Right ventricle myocardium superior (tissue), 1 donor: ENCODE data around the gene VRK3. TPM values are rescaled to one million over a fixed set of nuclear protein-coding genes. Genes with fewer than 3 reads are reported as not detected.

Experiments
- ATAC-seq: fragments of 200-7000 bp; cut with Tn5 transposase; one replicate; pipeline ENCODE4 v1.9.1; 2020; ENCODE audit warnings: mild to moderate bottlenecking; ENCODE audit not compliant: poor library complexity
- DNase-seq: peaks from one replicate; pipeline ENCODE4 v3.0.0-alpha.2; 2020
- intact Hi-C: fragments of 100-400 bp; cut with DNase I; formaldehyde crosslinking; loops from one replicate; pipeline ENCODE4 v1.11.2; 2022
- total RNA-seq: library from RNA; stranded (reverse); fragmentation: NEBNext Ultra II Directional; extraction: Animal tissue kit (Norgen Biotek cat#: 25700); gene quantifications from one replicate; pipeline ENCODE4 v1.2.1, GENCODE V29; 2021
- donor health status: DM: no; HTN: yes; CAD: no; lungs with severe emphysema.

The VRK3 gene
- total RNA-seq, 1 donor from 2014 or later, result 22.2 TPM

DNA sequence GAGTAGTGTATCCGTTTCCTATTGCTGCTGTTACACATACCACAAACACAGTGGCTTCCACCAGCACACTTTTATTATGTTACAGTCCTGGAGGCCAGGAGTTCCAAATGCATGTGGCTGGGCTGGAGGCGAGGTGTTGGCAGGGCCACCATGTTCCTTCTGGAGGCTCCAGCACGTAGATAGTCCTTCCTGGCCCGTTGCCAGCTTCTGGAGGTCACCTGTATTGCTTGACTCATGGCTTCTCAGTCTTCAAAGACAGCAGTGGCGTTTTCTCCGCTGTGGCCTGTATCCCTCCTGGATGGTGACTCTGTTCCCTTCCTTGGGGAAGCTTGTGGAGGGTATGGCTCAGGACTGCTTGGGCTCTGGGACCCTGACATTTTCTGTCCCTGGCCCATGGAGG is 15.8 kb upstream of the VRK3 start:
- intact Hi-C loops, result no loop called here
- ATAC-seq (no peak), DNase-seq (no peak)

DNA sequence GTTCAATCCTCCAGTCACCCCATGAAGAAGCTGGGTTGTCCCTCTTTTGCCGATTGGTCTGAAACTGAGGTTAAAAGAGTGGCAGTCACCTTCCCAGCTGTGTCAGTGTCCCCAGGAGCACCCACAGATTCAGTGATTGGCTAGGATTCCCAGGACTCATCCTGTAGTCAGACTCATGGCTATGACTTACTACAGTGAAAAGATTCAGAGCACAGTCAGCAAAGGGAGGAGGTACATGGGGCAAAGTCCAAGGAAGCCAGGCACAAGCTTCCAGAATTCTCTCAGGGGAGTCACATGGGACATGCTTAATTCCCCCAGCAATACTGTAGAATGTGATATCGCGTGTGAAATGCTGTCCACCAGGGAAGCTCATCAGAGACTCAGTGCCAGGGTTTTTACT is 14.8 kb upstream of the VRK3 start:
- ATAC-seq, result no peak
- intact Hi-C loops, result no loop called here
- no peak for DNase-seq

DNA sequence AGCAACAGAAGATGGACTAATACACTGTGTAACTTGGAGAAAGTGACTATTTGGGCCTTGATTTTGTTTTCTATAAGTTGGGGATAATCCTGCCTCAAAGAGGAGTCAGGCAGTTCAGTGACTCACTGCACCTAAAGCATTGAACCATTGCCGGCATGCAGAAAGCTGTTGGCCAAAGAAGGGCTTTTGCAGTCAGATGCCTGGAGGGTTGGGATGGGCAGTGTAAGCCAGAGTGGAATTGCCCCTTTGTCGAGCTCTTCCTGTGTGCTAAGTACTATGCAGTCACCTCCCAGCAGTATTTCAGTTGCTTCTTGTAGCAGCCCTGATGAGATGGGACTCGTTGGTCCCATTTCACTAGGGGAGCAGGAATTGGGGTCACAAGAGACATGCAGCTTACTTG is 11.7 kb upstream of the VRK3 start:
- no peak for DNase-seq
- no peak for ATAC-seq
- intact Hi-C loops, result no loop called here

DNA sequence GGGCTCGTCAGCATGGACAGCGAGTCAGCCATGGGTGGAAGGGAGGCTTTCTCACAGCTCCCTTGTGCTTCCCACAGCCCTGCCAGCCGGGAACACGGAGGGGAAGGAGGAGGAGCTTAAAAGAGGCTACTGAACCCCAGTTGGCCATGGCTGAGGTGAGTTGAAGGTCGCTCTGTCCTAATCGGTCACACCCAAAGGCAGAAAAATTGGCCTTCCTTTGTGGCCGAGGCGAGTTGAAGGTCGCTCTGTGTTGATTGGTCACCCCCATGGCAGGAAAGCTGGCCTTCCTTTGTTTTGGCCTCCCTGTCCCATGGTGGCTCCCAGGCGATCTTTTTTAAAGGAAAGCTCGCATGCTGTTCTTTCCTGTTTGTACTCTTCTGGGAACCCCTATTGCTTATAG is 5.8 kb upstream of the VRK3 start:
- intact Hi-C loops, result no loop called here
- no peak for DNase-seq
- ATAC-seq, result no peak

DNA sequence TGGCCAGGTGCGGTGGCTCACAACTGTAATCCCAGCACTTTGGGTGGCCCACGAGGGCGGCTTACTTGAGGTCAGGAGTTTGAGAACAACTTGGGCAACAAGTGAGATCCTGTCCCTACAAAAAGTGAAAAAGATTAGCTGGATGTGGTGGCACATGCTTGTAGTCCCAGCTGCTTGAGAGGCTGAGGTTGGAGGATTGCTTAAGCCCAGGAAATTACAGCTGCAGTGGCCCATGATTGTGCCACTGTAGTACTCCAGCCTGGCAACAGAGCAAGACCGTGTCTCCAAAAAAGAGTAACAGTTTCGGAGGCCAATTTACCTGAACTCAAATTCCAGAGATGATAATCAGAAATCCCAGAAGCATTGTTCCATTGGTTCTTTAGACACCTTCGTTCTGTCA is 5.1 kb upstream of the VRK3 start:
- DNase-seq (no peak), ATAC-seq (no peak)
- intact Hi-C loops, result no loop called here

DNA sequence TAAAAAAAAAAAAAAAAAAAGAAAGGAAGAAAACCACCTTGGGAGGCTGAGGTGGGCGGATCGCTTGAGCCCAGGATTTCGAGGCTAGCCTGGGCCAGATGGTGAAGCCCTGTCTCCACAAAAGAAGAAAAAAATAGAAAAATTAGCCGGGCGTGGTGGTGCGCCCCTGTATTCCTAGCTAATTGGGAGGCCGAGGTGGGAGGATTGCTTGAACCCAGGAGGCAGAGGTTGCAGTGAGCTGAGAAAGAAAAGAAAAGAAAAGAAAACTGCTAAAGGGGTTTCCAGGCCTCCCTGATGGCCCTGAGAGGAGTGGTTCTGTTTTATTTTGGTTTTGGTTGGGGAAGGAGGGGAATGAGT is 1.4 kb upstream of the VRK3 start:
- ATAC-seq, result no peak
- intact Hi-C loops, result no loop called here
- no peak for DNase-seq

DNA sequence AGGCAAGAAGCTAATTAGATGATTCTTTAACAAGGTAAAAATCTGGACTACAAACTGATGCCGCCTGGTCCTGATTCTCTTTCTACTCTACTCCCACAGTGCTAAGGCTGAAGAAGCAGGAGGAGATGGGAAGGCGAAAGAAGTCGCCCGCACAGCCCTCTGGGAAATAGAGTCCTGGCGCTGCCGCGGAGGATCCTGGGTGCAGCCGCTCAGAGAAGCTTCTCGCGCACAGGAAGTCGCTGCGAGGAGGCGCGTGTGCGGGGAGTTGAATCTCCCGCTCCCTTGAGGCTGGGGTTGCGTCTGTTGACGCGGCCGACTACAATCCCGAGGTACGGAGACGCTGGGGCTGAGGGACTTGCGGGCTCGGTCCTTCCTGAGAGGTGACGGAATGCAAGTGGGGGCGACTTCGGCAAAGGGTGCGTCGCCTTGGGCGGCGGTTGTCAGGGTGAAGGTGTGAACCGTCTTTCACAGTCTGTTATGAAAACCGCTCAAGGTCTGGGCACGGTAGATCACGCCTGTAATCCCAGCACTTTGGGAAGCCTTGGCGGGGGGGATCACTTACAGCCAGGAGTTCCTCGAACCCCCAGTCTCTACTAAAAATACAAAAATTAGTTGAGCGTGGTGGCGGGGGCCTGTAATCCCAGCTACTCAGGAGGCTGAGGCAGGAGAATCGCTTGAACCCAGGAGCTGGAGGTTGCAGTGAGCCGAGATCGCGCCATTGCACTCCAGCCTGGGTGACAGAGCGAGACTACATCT is 800 bp upstream of the VRK3 start, which contains the start of gene ZNF473:
TSS of gene ZNF473 (plus strand) at position 212 of the 756 bp plus-strand sequence. CDS start 5,078 bp downstream, outside the sequence.
- DNase-seq, result peak; percentile 97
- ATAC-seq, result peak; percentile 93
- intact Hi-C loops, result no loop called here

DNA sequence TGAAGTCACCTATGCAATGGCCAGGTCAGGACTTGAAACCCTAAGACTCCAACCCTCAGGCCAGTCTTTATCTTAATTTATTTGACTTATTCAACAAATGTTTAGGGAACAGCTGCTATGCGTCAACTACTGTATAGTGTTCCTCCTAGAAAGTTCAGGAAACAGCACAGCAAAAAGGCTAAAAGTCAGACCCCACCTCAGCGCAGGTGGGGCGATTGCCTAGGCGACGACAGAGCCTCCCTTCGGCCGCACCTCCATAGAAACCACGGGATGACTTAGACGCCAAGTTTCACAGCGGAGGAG is 502 bp downstream of the VRK3 start:
- ATAC-seq, result no peak
- intact Hi-C loops, result no loop called here
- DNase-seq, result no peak

DNA sequence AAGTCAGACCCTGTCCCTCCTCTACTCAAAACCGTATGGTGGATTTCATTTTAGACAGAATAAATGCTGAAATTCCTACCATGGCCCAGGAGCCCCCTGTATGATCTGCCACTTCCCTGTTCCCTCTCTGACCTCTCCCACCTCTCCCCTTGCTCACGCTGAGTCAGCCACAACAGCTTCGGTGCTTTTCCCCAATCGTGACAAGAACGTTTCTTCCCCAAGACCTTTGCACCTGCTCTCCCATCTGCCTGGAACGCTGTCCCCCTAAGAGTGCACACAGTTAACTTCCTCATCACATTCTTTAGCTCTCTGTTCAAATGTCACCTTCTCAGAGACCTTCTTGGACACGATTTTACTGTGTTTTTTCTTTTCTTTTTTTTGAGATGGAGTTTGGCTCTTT is 2.3 kb downstream of the VRK3 start:
- no peak for DNase-seq
- intact Hi-C loops, result no loop called here
- no peak for ATAC-seq

DNA sequence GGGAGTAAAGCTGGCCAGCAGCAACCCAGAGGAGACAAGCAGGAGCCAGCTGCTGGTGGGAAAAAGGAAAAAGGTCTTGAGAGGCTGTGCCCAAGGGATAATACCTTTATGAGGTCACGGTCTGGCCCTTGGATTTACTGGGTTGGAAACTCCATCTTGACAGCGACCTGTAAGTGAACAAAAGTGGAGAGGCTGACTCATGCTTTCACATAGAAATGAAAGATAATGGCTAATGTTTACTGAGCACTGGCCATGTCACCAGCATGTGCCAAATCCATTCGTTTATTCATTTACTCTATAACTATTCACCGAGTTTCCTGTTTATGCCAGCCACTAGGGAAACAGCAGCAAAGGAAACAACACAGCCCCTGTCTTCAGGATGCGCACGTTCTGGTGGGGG is 4.7 kb downstream of the VRK3 start:
- DNase-seq, result no peak
- intact Hi-C loops, result no loop called here
- no peak for ATAC-seq

DNA sequence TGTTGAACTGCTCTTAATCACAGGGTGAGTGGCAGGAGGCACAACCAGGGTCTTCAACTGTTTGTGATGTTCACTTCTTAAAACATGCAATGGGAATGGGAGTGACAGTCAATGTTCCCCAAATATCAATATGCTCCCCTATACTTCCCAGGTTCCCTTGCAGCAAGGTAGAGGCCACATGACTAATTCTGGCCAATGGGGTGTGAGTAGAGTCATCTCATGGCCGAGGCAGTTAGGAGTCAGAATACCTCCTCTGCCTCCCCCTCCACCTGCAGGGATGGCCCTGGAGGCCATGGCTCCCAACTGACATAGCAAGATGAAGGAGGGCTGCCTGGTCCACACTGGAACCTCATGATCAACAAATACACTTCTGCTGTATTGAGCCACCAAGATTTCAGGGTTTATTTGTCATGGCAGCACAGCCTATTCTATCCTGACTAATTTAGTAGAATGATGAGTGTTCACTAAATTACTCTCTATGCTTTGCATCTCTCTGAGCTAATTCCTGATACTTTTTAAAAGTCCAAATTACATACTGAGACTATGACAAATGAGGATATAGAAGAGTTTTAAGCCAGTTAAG is 8.9 kb downstream of the VRK3 start:
- intact Hi-C loops, result no loop called here
- DNase-seq (no peak), ATAC-seq (no peak)

DNA sequence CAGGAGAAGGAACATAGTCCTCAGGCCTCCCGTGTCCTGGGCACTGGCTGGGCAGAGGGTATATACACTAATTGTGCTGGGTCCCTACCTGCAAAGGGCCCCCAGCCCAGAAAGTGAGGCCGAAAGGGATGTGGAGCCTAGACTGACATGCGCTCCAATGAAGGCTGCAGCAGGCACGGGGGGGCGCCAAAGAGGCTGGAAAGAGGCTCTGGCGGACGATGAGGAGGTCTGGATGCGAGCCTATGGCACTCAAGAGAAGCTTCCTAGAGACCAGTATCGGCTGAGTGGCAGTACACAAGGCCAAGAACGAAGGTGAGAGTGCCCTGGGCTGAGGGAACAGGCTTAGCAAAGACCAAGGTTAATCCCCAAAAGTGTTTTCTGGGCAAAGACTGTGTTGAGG is 16.6 kb downstream of the VRK3 start:
- ATAC-seq (no peak), DNase-seq (no peak)
- intact Hi-C loops, result no loop called here

DNA sequence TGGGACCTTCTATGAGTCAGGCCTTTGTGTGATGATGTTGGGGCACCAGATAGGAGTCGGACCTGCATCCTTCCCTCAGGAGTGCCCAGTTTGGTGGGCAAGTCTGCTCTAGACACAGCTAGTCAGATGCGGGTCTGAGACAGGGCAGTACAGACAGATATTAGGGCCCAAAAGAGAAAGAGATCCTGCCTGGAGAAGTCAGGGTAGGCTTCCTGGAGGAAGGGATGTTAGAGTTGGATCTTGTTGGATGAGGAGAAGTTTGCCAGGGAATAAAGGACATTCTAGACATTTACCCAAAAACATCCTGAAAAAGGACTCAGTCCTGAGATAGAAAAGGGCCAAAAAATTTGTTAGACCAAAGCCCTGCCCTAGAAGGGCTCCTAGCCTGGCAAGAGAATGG is 17.2 kb downstream of the VRK3 start:
- DNase-seq (no peak), ATAC-seq (no peak)
- intact Hi-C loops, result no loop called here

DNA sequence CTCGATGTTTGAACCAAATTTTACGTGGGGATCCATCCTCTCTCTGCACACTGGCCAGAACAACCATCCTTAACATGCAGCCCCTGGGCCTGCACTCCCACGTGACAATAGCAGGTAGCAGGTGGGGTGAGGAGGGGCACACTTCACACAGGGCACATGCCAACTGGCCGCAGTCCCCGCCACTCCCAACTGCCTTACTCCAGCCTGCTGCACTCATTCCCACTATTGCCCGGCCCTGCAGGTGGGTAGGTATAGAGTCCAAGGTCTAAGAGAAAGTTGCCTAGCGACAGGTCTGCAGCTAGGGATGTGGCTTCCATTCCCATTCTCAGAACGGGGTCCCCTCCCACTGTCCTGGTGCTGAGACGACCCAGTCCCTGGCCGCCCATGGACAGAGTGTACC is 18.0 kb downstream of the VRK3 start:
- ATAC-seq, result no peak

DNA sequence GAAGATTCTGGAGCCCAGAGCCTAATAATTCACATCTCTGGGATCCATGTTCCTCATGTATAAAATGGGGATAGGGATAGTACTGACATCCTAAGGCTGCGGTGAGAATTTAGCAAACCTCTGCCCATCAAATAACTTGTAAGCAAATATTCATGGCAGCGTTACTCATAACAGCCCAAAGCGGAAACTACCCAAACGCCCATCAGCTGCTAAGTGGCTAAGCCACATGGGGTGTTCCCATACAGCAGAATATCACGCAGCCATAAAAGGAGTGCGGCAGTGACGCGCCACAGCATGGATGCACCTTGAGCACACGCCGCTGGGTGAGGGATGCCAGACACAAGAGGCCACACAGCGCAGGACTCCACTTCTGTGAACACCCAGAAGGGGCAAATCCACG is 19.7 kb downstream of the VRK3 start:
- intact Hi-C loops, result no loop called here
- ATAC-seq, result no peak
- no peak for DNase-seq

More for the DNA sequence above, 18.0 kb downstream of the VRK3 start:
- intact Hi-C loops, result no loop called here
- no peak for DNase-seq

DNA sequence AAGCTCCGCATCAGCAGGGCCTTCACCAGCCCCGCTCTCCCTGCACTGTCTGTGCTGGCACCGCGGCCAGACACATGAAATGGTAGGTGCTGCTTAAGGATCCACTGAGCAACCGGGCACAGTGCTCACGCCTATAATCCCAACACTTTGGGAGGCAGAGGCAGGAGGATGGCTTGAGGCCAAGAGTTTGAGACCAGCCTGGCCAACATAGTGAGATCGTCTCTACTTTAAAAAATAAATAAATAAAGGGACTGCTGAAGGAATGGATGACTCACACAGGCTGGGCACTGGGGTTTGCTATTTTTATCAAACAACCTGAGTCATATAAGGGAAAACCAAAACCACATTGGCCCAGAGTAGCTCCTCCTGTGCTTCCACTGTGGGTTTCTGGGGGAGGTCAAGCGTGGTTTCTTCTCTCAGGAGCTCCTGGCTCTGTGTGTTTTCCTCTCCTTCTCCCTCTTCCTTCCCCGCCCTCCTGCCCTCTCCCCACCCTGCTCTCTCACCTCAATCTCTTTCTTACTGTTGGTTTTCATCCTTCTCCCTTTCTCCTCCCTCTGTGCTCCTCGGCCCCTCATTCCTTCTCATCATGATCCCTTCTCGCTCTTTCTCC is 21.3 kb downstream of the VRK3 start:
- intact Hi-C loops, result no loop called here
- peak; percentile 39 for DNase-seq

DNA sequence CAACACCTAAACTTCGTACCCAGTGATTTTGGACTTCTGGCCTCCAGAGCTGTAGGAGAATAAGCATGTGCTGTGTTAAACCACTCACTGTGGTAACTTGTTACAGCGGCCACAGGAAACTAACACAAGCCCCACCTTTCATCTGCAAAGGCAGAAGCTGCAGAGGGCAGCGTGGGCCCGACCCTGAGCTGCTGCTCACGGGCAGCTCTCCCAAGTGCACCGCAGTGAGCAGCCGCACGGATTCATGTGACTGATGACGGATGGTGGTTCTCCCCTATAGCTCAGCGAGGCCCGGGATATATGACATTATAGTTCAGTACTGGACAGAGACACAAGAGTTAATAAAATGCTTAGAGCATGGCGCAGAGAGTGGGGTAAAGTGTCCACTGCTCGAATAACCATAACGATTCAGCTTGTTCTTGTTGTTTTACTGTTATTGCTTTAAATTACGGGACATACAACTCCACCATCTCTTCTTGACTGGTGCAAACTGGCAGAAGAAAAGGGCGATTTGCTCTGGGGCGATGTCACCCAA is 21.9 kb downstream of the VRK3 start:
- ATAC-seq, result no peak
- DNase-seq, result no peak
- intact Hi-C loops, result no loop called here

More for the DNA sequence above, 21.3 kb downstream of the VRK3 start:
- peak; percentile 50 for ATAC-seq

DNA sequence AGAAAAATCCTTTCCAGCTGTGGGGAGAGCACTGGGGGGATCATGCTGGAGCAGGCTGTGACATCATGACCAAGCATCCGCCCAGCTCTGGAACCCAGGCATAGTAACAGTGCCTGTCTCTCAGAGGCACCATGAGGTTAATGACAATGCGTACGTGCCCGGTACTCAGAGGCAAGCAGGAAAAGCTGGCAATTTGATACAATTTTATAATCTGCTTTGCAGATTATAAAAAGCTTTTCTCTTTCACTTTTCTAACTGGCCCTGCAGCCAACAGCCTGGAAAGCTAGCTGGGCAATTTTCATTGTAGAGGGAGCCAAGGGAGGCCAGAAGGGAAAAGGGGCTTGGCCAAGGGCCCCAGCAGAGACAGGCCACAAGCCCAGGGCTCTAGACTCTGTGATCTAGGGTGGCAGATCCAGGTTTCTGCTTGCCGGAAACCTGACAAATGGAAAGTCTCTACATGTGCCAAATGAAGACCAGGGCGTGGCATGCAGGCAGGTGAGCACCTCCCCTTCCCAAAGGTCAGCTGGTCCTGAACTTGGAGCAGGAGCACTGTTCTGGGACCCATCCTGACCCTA is 22.7 kb downstream of the VRK3 start:
- ATAC-seq (no peak), DNase-seq (no peak)
- intact Hi-C loops, result no loop called here

DNA sequence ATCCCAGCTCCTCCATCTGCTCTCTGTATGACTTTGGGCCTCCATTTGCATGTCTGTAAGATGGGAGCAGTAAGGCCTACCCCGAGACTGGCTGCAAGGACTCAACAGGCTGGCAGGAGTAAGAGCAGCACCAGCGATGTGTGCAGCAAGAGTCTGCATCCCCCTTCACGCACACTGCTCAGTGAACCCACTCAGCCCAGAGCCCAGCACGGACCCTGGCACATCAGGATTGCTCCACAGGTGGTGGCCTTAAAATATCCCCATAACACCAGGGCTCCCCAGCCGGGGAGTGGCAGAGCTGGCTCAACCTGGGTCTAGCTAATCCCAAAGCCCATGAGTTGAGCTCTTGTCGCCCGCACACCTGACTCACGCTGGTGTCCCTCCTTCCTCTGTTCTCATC is 23.4 kb downstream of the VRK3 start:
- DNase-seq (peak; percentile 26), ATAC-seq (no peak)
- intact Hi-C loops, result no loop called here
